Large intestine (tissue), 3 donors: ENCODE results near the gene TXNDC9. TPM values are rescaled to one million over a fixed set of nuclear protein-coding genes. Genes with fewer than 3 reads are reported as not detected.
"Not testable (repeated sequence)": the region's sequence is repeated elsewhere in the genome, so short reads cannot be mapped to it uniquely, and the experiment has no call there.

Experiments used
- DNase-seq, 2 donors: peaks; one replicate each; pipeline versions ENCODE4 v3.0.0 to v3.0.0-alpha.2; 2013
- H3K27ac ChIP-seq: one replicate; pipeline ENCODE4 v1.5.1; 2013; ENCODE audit warnings: low read length
- H3K27me3 ChIP-seq: 2 replicates; pipeline ENCODE4 v1.6.1; 2013; ENCODE audit warnings: low read length; ENCODE audit not compliant: control insufficient read depth, insufficient read depth
- H3K36me3 ChIP-seq: 2 replicates; pipeline ENCODE4 v1.6.1; 2013; ENCODE audit warnings: low read length; ENCODE audit not compliant: control insufficient read depth, insufficient read depth
- H3K4me1 ChIP-seq: one replicate; pipeline ENCODE4 v1.6.1; 2013; ENCODE audit warnings: low read length; ENCODE audit not compliant: control insufficient read depth, insufficient read depth
- H3K4me3 ChIP-seq: one replicate; pipeline ENCODE4 v1.5.1; 2013; ENCODE audit warnings: low read length
- H3K9me3 ChIP-seq: one replicate; pipeline ENCODE4 v1.6.1; 2013; ENCODE audit warnings: mild to moderate bottlenecking, low read depth, low read length, moderate library complexity; ENCODE audit not compliant: control insufficient read depth
- WGBS: methylation state at CpG from one replicate; pipeline ENCODE4 v1.1.5; 2013; ENCODE audit warnings: low lambda C conversion rate; ENCODE audit not compliant: insufficient coverage; 5-methylcytosine and 5-hydroxymethylcytosine counted together
- polyA plus RNA-seq: library from polyadenylated mRNA; unstranded; fragments of 120-200 nt; gene quantifications from one replicate; pipeline ENCODE4 v1.2.1, GENCODE V29; 2013

The TXNDC9 gene
- polyA plus RNA-seq, 1 donor, result 28.1 TPM

- no peaks in the 10 kb centered on the region for H3K27me3 ChIP-seq
- no peak overlapping the region for H3K27ac ChIP-seq
- H3K36me3 ChIP-seq, result peaks cover 5% of the 10 kb centered on the region
- no peak for DNase-seq
- no peaks in the 10 kb centered on the region for H3K4me1 ChIP-seq
- no peaks in the 10 kb centered on the region for H3K9me3 ChIP-seq
- H3K4me3 ChIP-seq, result no peak overlapping the region
These were observed 20.7 kb upstream of the TXNDC9 start for GRCh38 chr2:99356853-99357252.

DNA sequence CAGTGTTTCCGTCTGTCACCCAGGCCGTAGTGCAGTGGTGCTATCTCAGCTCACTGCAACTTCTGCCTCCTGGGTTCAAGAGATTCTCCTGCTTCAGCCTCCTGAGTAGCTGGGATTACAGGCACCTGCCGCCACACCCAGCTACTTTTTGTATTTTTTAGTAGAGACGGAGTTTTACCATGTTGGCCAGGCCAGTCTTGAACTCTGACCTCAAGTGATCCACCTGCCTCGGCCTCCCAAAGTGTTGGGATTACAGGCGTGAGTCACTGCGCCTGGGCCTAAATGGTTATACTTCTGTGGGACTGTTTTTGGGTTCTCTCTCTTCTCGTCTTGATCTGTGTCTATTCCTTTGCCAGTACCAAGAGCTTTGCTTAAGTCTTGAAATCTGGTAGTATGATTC, 18.7 kb upstream of the TXNDC9 start:
- 100% methylated on average over 1 of the region's 8 CpGs for WGBS
- H3K9me3 ChIP-seq, H3K27me3 ChIP-seq, DNase-seq, H3K4me1 ChIP-seq, H3K36me3 ChIP-seq, H3K4me3 ChIP-seq, H3K27ac ChIP-seq: not testable (repeated sequence)

DNA sequence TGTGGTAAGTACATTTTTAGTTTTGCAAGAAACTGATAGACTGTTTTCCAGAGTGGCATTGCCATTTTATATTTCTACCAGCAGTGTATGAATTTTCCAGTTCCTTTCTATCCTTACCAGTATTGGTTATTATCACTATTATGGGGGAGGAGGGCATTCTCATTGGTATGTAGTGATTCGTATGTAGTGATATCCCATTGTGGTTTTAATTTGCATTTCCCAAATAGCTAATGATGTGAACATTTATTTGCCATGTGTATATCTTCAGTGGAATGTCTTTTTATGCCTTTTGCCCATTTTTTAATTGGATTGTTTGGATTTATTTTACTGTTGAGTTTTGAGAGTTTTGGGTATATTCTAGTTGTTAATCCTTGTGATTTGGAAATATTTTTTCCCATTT, 17.9 kb upstream of the TXNDC9 start:
- Histone ChIP-seq H3K9me3 (no peaks in the 10 kb centered on the region), H3K4me3 (no peak overlapping the region)

DNA sequence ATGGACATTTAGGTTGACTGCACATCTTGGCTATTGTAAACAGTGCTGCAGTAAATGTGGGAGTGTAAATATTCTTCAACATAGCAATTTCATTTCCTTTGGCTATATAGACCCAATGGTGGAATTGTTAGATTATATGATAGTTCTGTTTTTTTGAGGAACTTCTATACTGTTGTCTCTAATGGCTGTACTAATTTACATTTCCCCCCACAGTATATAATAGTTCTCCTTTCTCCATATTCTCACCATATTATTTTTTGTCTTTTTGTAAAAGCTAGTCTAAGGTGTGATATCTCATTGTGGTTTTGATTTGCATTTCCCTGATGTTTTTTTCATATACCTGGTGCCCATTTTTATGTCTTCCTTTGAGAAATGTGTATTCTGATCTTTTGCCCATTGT, 14.1 kb upstream of the TXNDC9 start:
- no peak overlapping the region for H3K4me3 ChIP-seq
- no peaks in the 10 kb centered on the region for H3K27me3 ChIP-seq

More for the DNA sequence above, 17.9 kb upstream of the TXNDC9 start:
- no CpG with 5 or more reads among the region's 1 CpG for WGBS
- H3K27me3 ChIP-seq, result no peaks in the 10 kb centered on the region
- no peaks in the 10 kb centered on the region for H3K4me1 ChIP-seq
- H3K27ac ChIP-seq, result no peak overlapping the region
- no peaks in the 10 kb centered on the region for H3K36me3 ChIP-seq
- no peak for DNase-seq

DNA sequence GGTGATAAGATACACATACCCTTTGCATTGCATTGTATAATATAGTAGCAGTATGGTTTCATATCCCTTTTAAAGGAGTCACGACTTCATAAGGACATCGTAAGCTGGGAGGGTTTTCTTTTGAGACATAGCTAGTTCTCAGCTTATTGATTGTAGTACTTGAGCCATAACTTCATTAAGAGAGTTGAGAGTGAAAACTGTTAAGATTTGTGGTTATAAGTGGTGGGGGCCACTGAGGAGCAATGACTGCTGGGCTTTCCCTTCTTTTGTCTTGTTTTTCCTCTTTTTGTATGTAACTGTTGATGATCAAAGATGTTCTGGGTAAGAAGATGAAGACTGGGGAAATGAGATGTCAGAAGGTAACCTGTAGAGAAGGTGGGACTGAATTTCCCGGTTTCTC, 12.0 kb upstream of the TXNDC9 start:
- no peaks in the 10 kb centered on the region for H3K9me3 ChIP-seq
- H3K4me3 ChIP-seq, result no peak overlapping the region
- H3K36me3 ChIP-seq, result no peaks in the 10 kb centered on the region
- no peak overlapping the region for H3K27ac ChIP-seq
- DNase-seq, result no peak
- no peaks in the 10 kb centered on the region for H3K27me3 ChIP-seq
- H3K4me1 ChIP-seq, result no peaks in the 10 kb centered on the region
- WGBS, result 80% methylated on average over 1 of the region's 3 CpGs

More for the DNA sequence above, 14.1 kb upstream of the TXNDC9 start:
- DNase-seq, result no peak
- no peaks in the 10 kb centered on the region for H3K4me1 ChIP-seq
- no peaks in the 10 kb centered on the region for H3K36me3 ChIP-seq
- no peak overlapping the region for H3K27ac ChIP-seq
- H3K9me3 ChIP-seq, result no peaks in the 10 kb centered on the region

DNA sequence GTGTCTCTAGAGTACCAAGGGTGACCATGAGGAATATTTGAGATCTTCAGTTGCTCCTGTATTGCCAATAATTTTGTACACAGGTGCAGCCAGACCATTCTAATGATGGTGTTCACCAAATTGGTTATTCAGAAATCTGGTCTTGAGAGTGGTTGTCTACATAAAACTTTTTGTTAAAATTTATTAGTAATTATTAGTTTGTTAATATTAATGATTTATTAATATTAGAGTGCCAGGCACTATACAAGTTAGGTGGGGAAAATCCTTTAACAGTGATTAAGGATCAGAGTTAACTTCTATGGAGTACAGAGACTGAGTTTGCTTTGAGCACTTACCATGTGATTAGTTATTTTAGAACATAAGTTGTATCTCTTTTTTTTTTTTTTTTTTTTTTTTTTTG, 10.1 kb upstream of the TXNDC9 start:
- DNase-seq, result no peak
- H3K27me3 ChIP-seq, result no peaks in the 10 kb centered on the region

DNA sequence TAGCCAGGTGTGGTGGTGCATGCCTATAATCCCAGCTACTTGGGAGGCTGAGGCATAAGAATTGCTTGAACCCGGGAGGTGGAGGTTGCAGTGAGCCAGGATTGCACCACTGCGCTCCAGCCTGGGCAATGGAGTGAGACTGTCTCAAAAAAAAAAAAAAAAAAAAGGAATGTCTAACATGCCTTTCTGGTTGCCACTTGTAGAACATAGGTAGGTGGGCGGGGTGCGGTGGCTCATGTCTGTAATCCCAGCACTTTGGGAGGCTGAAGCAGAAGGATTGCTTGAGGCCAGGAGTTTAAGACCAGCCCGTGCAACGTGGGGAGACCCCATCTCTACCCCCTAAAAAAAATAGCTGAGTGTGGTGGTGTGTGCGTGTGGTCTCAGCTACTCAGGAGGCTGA, 9.3 kb upstream of the TXNDC9 start:
- H3K4me3 ChIP-seq, H3K4me1 ChIP-seq, H3K27me3 ChIP-seq, DNase-seq, H3K36me3 ChIP-seq, H3K27ac ChIP-seq, H3K9me3 ChIP-seq: not testable (repeated sequence)
- WGBS, result no CpG with 5 or more reads among the region's 7 CpGs

More for the DNA sequence above, 10.1 kb upstream of the TXNDC9 start:
- Histone ChIP-seq H3K9me3 (no peaks in the 10 kb centered on the region), H3K27ac (no peak overlapping the region), H3K4me1 (no peaks in the 10 kb centered on the region), H3K36me3 (no peaks in the 10 kb centered on the region), H3K4me3 (no peak overlapping the region)

- H3K27me3 ChIP-seq, result no peaks in the 10 kb centered on the region
- no peak overlapping the region for H3K27ac ChIP-seq
- WGBS, result no CpG with 5 or more reads among the region's 2 CpGs
- H3K4me1 ChIP-seq, result peaks cover 2% of the 10 kb centered on the region
- no peaks in the 10 kb centered on the region for H3K36me3 ChIP-seq
- H3K4me3 ChIP-seq, result no peak overlapping the region
- no peak for DNase-seq
- no peaks in the 10 kb centered on the region for H3K9me3 ChIP-seq
These were observed 6.4 kb upstream of the TXNDC9 start for GRCh38 chr2:99342536-99342935.

DNA sequence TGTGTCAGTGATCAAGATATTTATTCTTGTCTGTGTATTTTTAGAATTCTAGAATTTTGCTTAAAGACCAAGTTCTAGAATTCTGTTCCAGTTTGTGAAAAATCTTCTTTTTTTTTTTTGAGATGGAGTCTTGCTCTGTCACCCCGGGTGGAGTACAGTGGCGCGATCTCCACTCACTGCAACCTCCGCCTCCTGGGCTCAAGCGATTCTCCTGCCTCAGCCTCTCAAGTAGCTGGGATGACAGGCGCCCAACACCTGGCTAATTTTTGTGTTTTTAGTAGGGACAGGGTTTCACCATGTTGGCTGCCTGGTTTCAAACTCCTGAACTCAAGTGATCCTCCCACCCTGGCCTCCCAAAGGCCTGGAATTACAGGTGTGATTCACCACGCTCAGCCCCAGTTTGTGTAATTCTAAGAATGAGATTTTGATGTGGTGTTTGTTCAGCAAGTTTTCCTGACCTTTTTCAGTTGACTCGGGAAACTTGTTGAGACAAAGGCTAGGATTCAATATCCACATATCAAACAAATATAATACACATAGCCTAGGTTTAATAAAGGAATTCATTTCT, 4.6 kb upstream of the TXNDC9 start:
- no peak overlapping the region for H3K27ac ChIP-seq
- no peaks in the 10 kb centered on the region for H3K9me3 ChIP-seq
- no peaks in the 10 kb centered on the region for H3K27me3 ChIP-seq
- no peak overlapping the region for H3K4me3 ChIP-seq
- H3K4me1 ChIP-seq, result peaks cover 2% of the 10 kb centered on the region
- no peaks in the 10 kb centered on the region for H3K36me3 ChIP-seq
- no peak for DNase-seq
- no CpG with 5 or more reads among the region's 8 CpGs for WGBS

GRCh38 chr2:99338029-99338585, 2.0 kb upstream of the TXNDC9 start:
- no peak for DNase-seq
- Histone ChIP-seq H3K27me3 (no peaks in the 10 kb centered on the region), H3K4me3 (peak overlapping the region; percentile 57), H3K9me3 (no peaks in the 10 kb centered on the region), H3K27ac (peak overlapping the region; percentile 90), H3K4me1 (peaks cover 6% of the 10 kb centered on the region), H3K36me3 (no peaks in the 10 kb centered on the region)
- 0% methylated on average over 5 of the region's 17 CpGs for WGBS
